ENCODE results near the gene BBS10.
"Not testable (repeated sequence)": the region's sequence is repeated elsewhere in the genome, so short reads cannot be mapped to it uniquely, and the experiment has no call there.

- not testable (repeated sequence) for TF ChIP-seq CTCF (IDR thresholded peaks at IDR 0.05; ENCODE audit: low read depth, low read length, poor library complexity, severe bottlenecking); EZH2phosphoT487 (IDR thresholded peaks at IDR 0.05; ENCODE audit: borderline replicate concordance, low read length)
Measured at GRCh38 chr12:76319595-76320319, 28.5 kb downstream of the BBS10 start.

All from DOHH2 (cell line).